K562 (cell line): ENCODE measurements around the gene RAB2B. TPM values are rescaled to one million over a fixed set of nuclear protein-coding genes. Genes with fewer than 3 reads are reported as not detected.
A peak's percentile ranks its signal among the peaks of the same experiment; 100 is the strongest.

Experiments
- ATAC-seq: fragments of 200-7000 bp; cut with Tn5 transposase; 3 replicates; pipeline ENCODE4 v1.9.1; 2020; ENCODE audit warnings: moderate library complexity
- BruUV-seq: library from RNA; stranded (reverse); fragments of 400-500 nt; replicated peaks from 2 replicates; lab custom pipeline; 2021; lab: Mats Ljungman, UMichigan
- CTCF ChIA-PET: fragments of 300-600 bp; formaldehyde crosslinking; extraction: SDS; loops from one replicate; lab custom pipeline; 2021; ENCODE audit warnings: low intra/inter-chr PET ratio; lab: Yijun Ruan, JAX
- POLR2A ChIA-PET: fragments of 300-600, 350-650 bp; sonication (Branson Sonifier 250); formaldehyde crosslinking; extraction: SDS; loops from one replicate; lab custom pipeline; 2021; ENCODE audit warnings: antibody characterized with exemption, inconsistent platforms; lab: Yijun Ruan, JAX
- DNase-seq, 4 experiments: peaks; one replicate each; pipeline versions ENCODE4 v3.0.0 to v3.0.0-alpha.2; 2011 to 2018; ENCODE audit warnings: low spot score in 3 of 4, mixed read lengths in 3 of 4; ENCODE audit errors: extremely low read depth in 1 of 4
- FAIRE-seq: peaks from 2 replicates; lab custom pipeline; 2011; peaks lifted over from hg19 to GRCh38; lab: Jason Lieb, UNC
- H2AFZ ChIP-seq: 2 replicates; pipeline ENCODE4 v1.6.0; 2011; ENCODE audit warnings: low read depth, low read length, control low read depth, inconsistent platforms
- H3K27ac ChIP-seq: fragments of 200-600 bp; 3 replicates; pipeline ENCODE4 v1.8.0; 2011; ENCODE audit warnings: low read depth, mild to moderate bottlenecking, control low read depth, inconsistent platforms, low read length, moderate library complexity, mixed read lengths; ENCODE audit errors: extremely low read depth
- H3K27me3 ChIP-seq, 2 experiments: fragments of 300-600 bp in 1 of 2; 2 replicates in 1 of 2; 3 replicates in 1 of 2; pipeline versions ENCODE4 v1.6.0 to v1.8.0; 2011; ENCODE audit warnings: inconsistent platforms in 2 of 2, low read length in 2 of 2, mild to moderate bottlenecking in 1 of 2, mixed read lengths in 1 of 2, moderate library complexity in 1 of 2; ENCODE audit not compliant: control insufficient read depth in 2 of 2, insufficient read depth in 2 of 2
- H3K36me3 ChIP-seq: fragments of 300-600 bp; 3 replicates; pipeline ENCODE4 v1.8.0; 2011; ENCODE audit warnings: mild to moderate bottlenecking, low read length, inconsistent platforms; ENCODE audit not compliant: control insufficient read depth, insufficient read depth
- H3K4me1 ChIP-seq, 2 experiments: fragments of 200-600 bp in 1 of 2; replicated peaks in 1 of 2; 2 replicates in 1 of 2; 3 replicates in 1 of 2; pipeline versions ENCODE4 v1.5.1 to v1.8.0; 2011; ENCODE audit warnings: inconsistent platforms in 2 of 2, low read length in 2 of 2, mild to moderate bottlenecking in 1 of 2, mixed read lengths in 1 of 2, moderate library complexity in 1 of 2; ENCODE audit not compliant: control insufficient read depth in 2 of 2, insufficient read depth in 2 of 2
- H3K4me2 ChIP-seq: 2 replicates; pipeline ENCODE4 v1.6.1; 2011; ENCODE audit warnings: low read length, control low read depth, inconsistent platforms, mixed read lengths; ENCODE audit not compliant: insufficient read depth
- H3K4me3 ChIP-seq: fragments of 200-600 bp; sonication (generic), shearing (Covaris generic); 2 replicates; pipeline ENCODE4 v1.5.1; 2016; ENCODE audit warnings: control low read depth, inconsistent platforms
- H3K79me2 ChIP-seq: fragments of 200-600 bp; 3 replicates; pipeline ENCODE4 v1.8.0; 2011; ENCODE audit warnings: low read length, inconsistent platforms; ENCODE audit not compliant: control insufficient read depth, insufficient read depth
- H3K9ac ChIP-seq, 2 experiments: 2 replicates each; pipeline versions ENCODE4 v1.6.0 to v1.6.1; 2011; ENCODE audit warnings: low read depth in 2 of 2, low read length in 2 of 2, control low read depth in 1 of 2, inconsistent platforms in 1 of 2, mild to moderate bottlenecking in 1 of 2, mixed read lengths in 1 of 2; ENCODE audit not compliant: insufficient read depth in 1 of 2
- H3K9me1 ChIP-seq: one replicate; pipeline ENCODE4 v1.6.0; 2011; ENCODE audit warnings: inconsistent platforms, mild to moderate bottlenecking, low read length, moderate library complexity; ENCODE audit not compliant: control insufficient read depth, insufficient read depth
- H3K9me3 ChIP-seq: replicated peaks from 2 replicates; pipeline ENCODE4 v1.5.1; 2011; ENCODE audit warnings: low read depth, low read length, inconsistent platforms; ENCODE audit not compliant: control insufficient read depth, insufficient read depth
- H4K20me1 ChIP-seq: replicated peaks from 2 replicates; pipeline ENCODE4 v1.6.1; 2011; ENCODE audit warnings: low read length, inconsistent platforms, mixed read lengths; ENCODE audit not compliant: control insufficient read depth, insufficient read depth
- ATF7 ChIP-seq: fragments of 450-650 bp; IDR thresholded peaks from 2 replicates; pipeline ENCODE4 v1.7.1; 2014; ENCODE audit warnings: mild to moderate bottlenecking, moderate library complexity
- HSF4 ChIP-seq: fragments of 250-450 bp; sonication (Bioruptor Pico); IDR thresholded peaks from 2 replicates; pipeline ENCODE4 v2.1.2; 2022; ENCODE audit warnings: mild to moderate bottlenecking, moderate library complexity, borderline replicate concordance
- KDM4B ChIP-seq, 2 experiments: fragments of 450-650 bp in 1 of 2; sonication (generic) in 1 of 2; IDR thresholded peaks; 2 replicates each; pipeline ENCODE4 v1.6.1; 2016 to 2017; ENCODE audit warnings: borderline replicate concordance in 2 of 2, antibody characterized with exemption in 1 of 2, low read depth in 1 of 2, mild to moderate bottlenecking in 1 of 2
- KDM5B ChIP-seq: fragments of 200-600 bp; sonication (generic); IDR thresholded peaks from 2 replicates; pipeline ENCODE4 v1.6.1; 2012; ENCODE audit warnings: low read depth, mild to moderate bottlenecking, moderate library complexity, low read length, control low read depth, inconsistent platforms; ENCODE audit not compliant: insufficient replicate concordance
- LEF1 ChIP-seq: fragments of 450-650 bp; IDR thresholded peaks from 2 replicates; pipeline ENCODE4 v1.6.1; 2016; ENCODE audit warnings: mild to moderate bottlenecking
- NCOR1 ChIP-seq: fragments of 450-650 bp; IDR thresholded peaks from 2 replicates; pipeline ENCODE4 v1.6.1; 2016; ENCODE audit warnings: mild to moderate bottlenecking, moderate library complexity
- WGBS: fragments of 100-300 bp; shearing (Covaris generic); methylation state at CpG from one replicate; pipeline ENCODE4 v1.1.6; 2016; ENCODE audit warnings: low coverage, mixed read lengths; ENCODE audit not compliant: insufficient coverage; ENCODE audit errors: missing lambda C conversion rate; 5-methylcytosine and 5-hydroxymethylcytosine counted together
- in situ Hi-C: fragments of 300-500 bp; cut with MboI; formaldehyde crosslinking; loops from 4 replicates; pipeline ENCODE4 v1.15.0; 2018; ENCODE audit warnings: inconsistent platforms, mixed read lengths
- intact Hi-C: fragments of 100-400 bp; cut with micrococcal nuclease; formaldehyde crosslinking; loops from 2 replicates; pipeline ENCODE4 v1.14.2; 2022
- polyA plus RNA-seq, 8 experiments: library from polyadenylated mRNA; depleted of rRNA in 4 of 8; stranded (reverse) in 5 of 8; unstranded in 3 of 8; fragments of >200 nt; fragmentation: Nextera tagmentation in 2 of 8; fragmentation: Illumina TruSeq in 1 of 8; extraction: Ambion mirVana in 2 of 8; extraction: Trizol in 1 of 8; gene quantifications; 2 replicates each; pipeline versions ENCODE4 v1.2.1 to v1.2.3, GENCODE V29; 2011 to 2014; ENCODE audit warnings: inconsistent platforms in 1 of 8, missing spikeins in 1 of 8
- total RNA-seq, 7 experiments: library from RNA; depleted of rRNA in 6 of 7; stranded (reverse); fragments of >200 nt in 6 of 7; fragmentation: Illumina TruSeq in 2 of 7; extraction: Trizol in 2 of 7; gene quantifications; 2 replicates each; pipeline versions ENCODE4 v1.2.1 to v1.2.3, GENCODE V29; 2011 to 2021; ENCODE audit warnings: low replicate concordance in 1 of 7
- TF ChIP-seq, protein P1 (sequence below): fragments of 450-650 bp; IDR thresholded peaks from 2 replicates; pipeline ENCODE4 v1.6.1; 2017; ENCODE audit warnings: antibody characterized with exemption, mild to moderate bottlenecking
- TF ChIP-seq, protein P2 (sequence below), 2 experiments: IDR thresholded peaks; 2 replicates each; pipeline ENCODE4 v1.6.1; 2011; ENCODE audit warnings: borderline replicate concordance in 1 of 2, control low read depth in 1 of 2, low read depth in 1 of 2, low read length in 1 of 2, mild to moderate bottlenecking in 1 of 2, mixed read lengths in 1 of 2, moderate library complexity in 1 of 2; ENCODE audit not compliant: insufficient read depth in 1 of 2, insufficient read length in 1 of 2, poor library complexity in 1 of 2, severe bottlenecking in 1 of 2; ENCODE audit errors: extremely low read depth in 1 of 2
- TF ChIP-seq, protein P3 (sequence below): fragments of 450-650 bp; IDR thresholded peaks from 2 replicates; pipeline ENCODE4 v1.6.1; 2016; ENCODE audit warnings: antibody characterized with exemption

Gene RAB2B
- total and polyA plus RNA-seq, 9 of the 15 experiments (the other 6 are each of a cell fraction or from before 2014, with no cell fraction given): 4.6 to 19.8 (median 9.8) TPM

DNA sequence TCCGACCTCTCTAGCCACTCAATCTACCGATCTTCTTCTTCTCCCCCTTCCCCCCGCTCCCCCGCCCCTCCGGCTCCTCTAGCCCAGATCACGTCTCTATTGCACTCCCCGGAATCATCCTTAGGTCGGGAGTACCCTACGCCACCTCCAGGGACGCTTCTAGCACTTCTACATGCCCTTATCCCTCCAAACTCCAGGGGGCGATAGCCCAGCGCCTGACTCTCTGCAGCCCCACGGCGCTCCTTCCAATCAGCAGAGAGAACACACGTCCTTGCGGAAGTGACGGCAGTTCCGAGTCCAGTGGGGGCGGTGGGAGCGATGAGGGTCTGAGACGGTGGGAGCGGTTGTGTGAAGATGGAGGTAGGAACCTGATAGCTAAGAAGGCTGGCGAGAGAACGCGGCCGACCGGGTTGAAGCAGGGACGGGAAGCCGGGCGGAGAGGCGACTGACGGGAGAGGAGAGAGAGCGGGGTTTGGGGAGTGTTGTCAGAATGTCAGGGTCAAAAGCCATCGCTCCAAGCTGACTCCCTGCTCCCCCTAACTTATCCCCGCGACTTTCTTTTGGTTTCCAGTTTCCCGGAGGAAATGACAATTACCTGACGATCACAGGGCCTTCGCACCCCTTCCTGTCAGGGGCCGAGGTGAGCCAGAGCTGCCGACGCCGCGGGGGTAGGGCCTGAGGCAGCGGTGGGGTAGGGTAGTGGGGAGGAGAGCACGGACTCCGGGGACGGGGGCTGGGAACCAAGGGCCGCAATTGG lies at the start of gene RAB2B, which contains the start of gene TOX4 (continued):
- TF ChIP-seq HSF4 (CRISPR knock-in tag): no peak
- TF ChIP-seq, protein P1, sequence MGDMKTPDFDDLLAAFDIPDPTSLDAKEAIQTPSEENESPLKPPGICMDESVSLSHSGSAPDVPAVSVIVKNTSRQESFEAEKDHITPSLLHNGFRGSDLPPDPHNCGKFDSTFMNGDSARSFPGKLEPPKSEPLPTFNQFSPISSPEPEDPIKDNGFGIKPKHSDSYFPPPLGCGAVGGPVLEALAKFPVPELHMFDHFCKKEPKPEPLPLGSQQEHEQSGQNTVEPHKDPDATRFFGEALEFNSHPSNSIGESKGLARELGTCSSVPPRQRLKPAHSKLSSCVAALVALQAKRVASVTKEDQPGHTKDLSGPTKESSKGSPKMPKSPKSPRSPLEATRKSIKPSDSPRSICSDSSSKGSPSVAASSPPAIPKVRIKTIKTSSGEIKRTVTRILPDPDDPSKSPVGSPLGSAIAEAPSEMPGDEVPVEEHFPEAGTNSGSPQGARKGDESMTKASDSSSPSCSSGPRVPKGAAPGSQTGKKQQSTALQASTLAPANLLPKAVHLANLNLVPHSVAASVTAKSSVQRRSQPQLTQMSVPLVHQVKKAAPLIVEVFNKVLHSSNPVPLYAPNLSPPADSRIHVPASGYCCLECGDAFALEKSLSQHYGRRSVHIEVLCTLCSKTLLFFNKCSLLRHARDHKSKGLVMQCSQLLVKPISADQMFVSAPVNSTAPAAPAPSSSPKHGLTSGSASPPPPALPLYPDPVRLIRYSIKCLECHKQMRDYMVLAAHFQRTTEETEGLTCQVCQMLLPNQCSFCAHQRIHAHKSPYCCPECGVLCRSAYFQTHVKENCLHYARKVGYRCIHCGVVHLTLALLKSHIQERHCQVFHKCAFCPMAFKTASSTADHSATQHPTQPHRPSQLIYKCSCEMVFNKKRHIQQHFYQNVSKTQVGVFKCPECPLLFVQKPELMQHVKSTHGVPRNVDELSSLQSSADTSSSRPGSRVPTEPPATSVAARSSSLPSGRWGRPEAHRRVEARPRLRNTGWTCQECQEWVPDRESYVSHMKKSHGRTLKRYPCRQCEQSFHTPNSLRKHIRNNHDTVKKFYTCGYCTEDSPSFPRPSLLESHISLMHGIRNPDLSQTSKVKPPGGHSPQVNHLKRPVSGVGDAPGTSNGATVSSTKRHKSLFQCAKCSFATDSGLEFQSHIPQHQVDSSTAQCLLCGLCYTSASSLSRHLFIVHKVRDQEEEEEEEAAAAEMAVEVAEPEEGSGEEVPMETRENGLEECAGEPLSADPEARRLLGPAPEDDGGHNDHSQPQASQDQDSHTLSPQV: no peak

DNA sequence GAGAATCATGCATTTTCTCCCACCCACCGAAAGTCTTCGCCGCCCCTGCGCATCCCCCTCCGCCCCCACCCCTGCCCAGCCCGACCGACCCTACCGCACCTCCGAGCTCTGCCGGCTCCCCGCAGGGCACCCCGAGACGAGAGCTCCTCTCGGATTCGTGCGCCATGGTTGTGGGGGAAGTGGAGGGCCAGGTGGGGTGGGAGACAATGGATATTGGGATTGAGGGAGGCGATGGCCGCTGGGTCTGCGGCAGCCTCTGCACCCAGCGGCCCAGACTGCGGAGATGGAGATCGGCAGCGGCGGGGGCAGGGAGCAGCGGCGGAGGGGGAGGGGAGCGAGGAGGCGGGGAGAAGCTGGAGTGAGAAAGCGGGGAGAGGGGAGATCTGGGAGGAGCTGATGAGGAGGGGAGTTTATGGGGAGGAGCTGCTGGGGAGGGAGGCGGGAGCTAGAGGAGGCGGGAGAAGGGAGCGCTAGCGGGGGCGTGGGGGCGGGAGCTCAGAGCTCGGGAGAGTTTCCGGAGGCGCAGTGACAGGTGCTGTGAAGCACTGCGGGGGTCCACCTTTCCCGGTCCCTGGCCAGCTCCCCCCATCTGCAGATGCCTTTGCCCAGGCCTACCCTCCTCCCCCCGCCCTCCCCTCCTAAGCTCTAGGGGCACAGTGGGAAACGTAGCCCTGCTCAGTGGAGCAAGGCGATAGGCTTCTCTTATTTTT lies 49.4 kb upstream of the RAB2B start, which contains the start of gene SALL2:
SALL2 (minus strand) TSS at position 385 of the 710 bp plus-strand sequence; CDS start at position 166, 219 bp downstream.
- Histone ChIP-seq H3K4me1 (peaks cover 34 to 38% of the 10 kb centered on the region in 2 experiments), H3K27me3 (no peaks in the 10 kb centered on the region), H3K27ac (peak within 1 kb of the TSS; percentile 80), H3K79me2 (peaks cover 22% of the 10 kb centered on the region), H3K4me3 (peak within 1 kb of the TSS; percentile 68), H4K20me1 (no peaks in the 10 kb centered on the region), H3K36me3 (peaks cover 28% of the 10 kb centered on the region; the same call in 2 of the 3 replicates), H3K9me3 (no peaks in the 10 kb centered on the region), H2AFZ (peak within 1 kb of the TSS; percentile 89), H3K9me1 (no peaks in the 10 kb centered on the region), H3K9ac (peak within 1 kb of the TSS; percentile 65 to 91), H3K4me2 (peak within 1 kb of the TSS; percentile 76)
- ChIA-PET CTCF (no interaction called here), POLR2A (interaction anchor here (0.9 to 3.5 kb wide), 4 partner anchors 9 to 70 kb away, joined by 3 to 39 read pairs (median 4); partner anchors contain the start of genes CHD8 and METTL3)
- in situ Hi-C loops (no loop called here), intact Hi-C loops (loop anchor here (2.0 kb wide), 1 partner anchor 15 kb away; the partner anchor contains the start of gene METTL3)
- FAIRE-seq (peak; percentile 79), DNase-seq (peak; percentile 84 to 93 (median 86)), ATAC-seq (peak; percentile 90)
- 0% methylated on average over 1 of the region's 43 CpGs for WGBS
- BruUV-seq: no TSS peak
- TF ChIP-seq NCOR1 (peak; percentile 30; the same call in 1 of the 2 replicates), ATF7 (peak; percentile 62), LEF1 (peak; percentile 24; the same call in 1 of the 2 replicates), KDM5B (peak; percentile 21), KDM4B (IDR thresholded peaks at IDR 0.05; ENCODE audit: borderline replicate concordance in 2 of 2, low read depth in 1 of 2) (peak in 1 of 2 experiments; percentile 34; a peak in 1 of 4 replicates)
- TF ChIP-seq, protein P2, sequence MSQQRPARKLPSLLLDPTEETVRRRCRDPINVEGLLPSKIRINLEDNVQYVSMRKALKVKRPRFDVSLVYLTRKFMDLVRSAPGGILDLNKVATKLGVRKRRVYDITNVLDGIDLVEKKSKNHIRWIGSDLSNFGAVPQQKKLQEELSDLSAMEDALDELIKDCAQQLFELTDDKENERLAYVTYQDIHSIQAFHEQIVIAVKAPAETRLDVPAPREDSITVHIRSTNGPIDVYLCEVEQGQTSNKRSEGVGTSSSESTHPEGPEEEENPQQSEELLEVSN (IDR thresholded peaks at IDR 0.05; ENCODE audit: borderline replicate concordance in 1 of 2, extremely low read depth in 1 of 2, insufficient read depth in 1 of 2, insufficient read length in 1 of 2, low read depth in 1 of 2, low read length in 1 of 2, poor library complexity in 1 of 2, severe bottlenecking in 1 of 2): peak in 1 of 2 experiments; percentile 70
- TF ChIP-seq, protein P3, sequence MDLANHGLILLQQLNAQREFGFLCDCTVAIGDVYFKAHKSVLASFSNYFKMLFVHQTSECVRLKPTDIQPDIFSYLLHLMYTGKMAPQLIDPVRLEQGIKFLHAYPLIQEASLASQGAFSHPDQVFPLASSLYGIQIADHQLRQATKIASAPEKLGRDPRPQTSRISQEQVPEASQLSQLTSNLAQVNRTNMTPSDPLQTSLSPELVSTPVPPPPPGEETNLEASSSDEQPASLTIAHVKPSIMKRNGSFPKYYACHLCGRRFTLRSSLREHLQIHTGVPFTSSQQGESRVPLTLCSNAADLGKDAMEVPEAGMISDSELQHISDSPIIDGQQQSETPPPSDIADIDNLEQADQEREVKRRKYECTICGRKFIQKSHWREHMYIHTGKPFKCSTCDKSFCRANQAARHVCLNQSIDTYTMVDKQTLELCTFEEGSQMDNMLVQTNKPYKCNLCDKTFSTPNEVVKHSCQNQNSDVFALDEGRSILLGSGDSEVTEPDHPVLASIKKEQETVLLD: 0 out of 2 replicates have a peak, but pooled peaks have one; percentile 25
